ENCODE results near the gene HSPE1. TPM values are rescaled to one million over a fixed set of nuclear protein-coding genes. Genes with fewer than 3 reads are reported as not detected.

The HSPE1 gene
- total and polyA plus RNA-seq, 2 donors (not counting 3 experiments of a cell fraction or from before 2014, with no cell fraction given), result 59.8 to 145 TPM

DNA sequence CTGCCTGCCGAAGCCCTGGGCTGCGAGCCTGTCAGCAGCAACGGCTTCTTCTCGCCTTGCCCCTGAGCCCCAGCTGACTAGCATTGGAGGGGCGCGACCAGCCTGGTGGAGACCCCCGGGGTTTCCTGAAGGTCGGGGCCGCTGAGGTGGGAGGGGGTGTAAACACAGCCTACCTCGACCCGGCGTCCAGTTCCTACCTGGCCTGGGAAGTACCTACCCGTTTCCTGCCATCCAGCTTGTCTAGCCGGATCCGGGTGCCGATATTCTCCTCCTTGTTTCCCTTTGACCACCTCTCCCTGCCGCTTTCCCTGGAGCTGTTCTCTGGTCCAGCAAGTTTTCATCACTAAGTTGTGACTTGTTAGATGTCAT lies 16.2 kb downstream of the HSPE1 start:
- Histone ChIP-seq H3K9me3 (replicated peaks; ENCODE audit: control insufficient read depth, insufficient read depth, low read length) (no peaks in the 10 kb centered on the region), H3K27ac (ENCODE audit: insufficient read depth, low read depth, low read length) (peak overlapping the region; percentile 62), H3K27me3 (ENCODE audit: control insufficient read depth in 2 of 2, insufficient read depth in 2 of 2, low read length in 2 of 2) (no peaks in the 10 kb centered on the region), H3K4me1 (ENCODE audit: control insufficient read depth, extremely low read depth, insufficient read depth, low read length) (peaks cover 17% of the 10 kb centered on the region), H3K4me3 (replicated peaks in 1 of 3; ENCODE audit: insufficient read depth in 1 of 3, low read depth in 1 of 3, low read length in 3 of 3) (peak overlapping the region; percentile 38 to 81 (median 71)), H3K9ac (replicated peaks; ENCODE audit: extremely low read depth, insufficient read depth, low read length) (peak overlapping the region; percentile 76), H3K9me1 (replicated peaks; ENCODE audit: control insufficient read depth, extremely low read depth, insufficient read depth, low read length) (no peaks in the 10 kb centered on the region), H3K79me2 (ENCODE audit: control insufficient read depth, insufficient read depth, low read length) (peaks cover 55% of the 10 kb centered on the region), H2AFZ (ENCODE audit: low read depth, low read length) (peak overlapping the region; percentile 77), H3K36me3 (ENCODE audit: control insufficient read depth in 2 of 2, extremely low read depth in 1 of 2, insufficient read depth in 2 of 2, low read length in 2 of 2) (no peaks in the 10 kb centered on the region), H3K4me2 (ENCODE audit: insufficient read depth, low read length) (peak overlapping the region; percentile 94), H4K20me1 (replicated peaks; ENCODE audit: control insufficient read depth, extremely low read depth, insufficient read depth, low read length) (peaks cover 8% of the 10 kb centered on the region)
- intact Hi-C loops (cut with micrococcal nuclease), result loop anchor here (2.0 kb wide), 1 partner anchor 188 kb away; the partner anchor contains the start of gene MARS2
- DNase-seq (ENCODE audit: low read depth, low spot score) (peak; percentile 43), FAIRE-seq (peak; percentile 4)
- CTCF ChIA-PET, result interaction anchor here (0.8 to 2.2 kb wide), 6 partner anchors 8 to 189 kb away, joined by 3 to 10 read pairs (median 4); partner anchors contain the start of genes HSPD1, HSPE1 and MARS2
- no TSS peak for BruUV-seq (replicated peaks)
- dilution Hi-C loops (cut with MboI; ENCODE audit: extremely low pct_ligation_motif_present, low sequenced_read_pairs), result no loop called here
- TF ChIP-seq, protein P1, sequence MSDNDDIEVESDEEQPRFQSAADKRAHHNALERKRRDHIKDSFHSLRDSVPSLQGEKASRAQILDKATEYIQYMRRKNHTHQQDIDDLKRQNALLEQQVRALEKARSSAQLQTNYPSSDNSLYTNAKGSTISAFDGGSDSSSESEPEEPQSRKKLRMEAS (IDR thresholded peaks at IDR 0.05; ENCODE audit: insufficient read depth, insufficient read length), result no peak
- TF ChIP-seq EZH2 (IDR thresholded peaks at IDR 0.05; ENCODE audit: borderline replicate concordance, low read depth, low read length, severe bottlenecking) (no peak), JUN (IDR thresholded peaks at IDR 0.05; ENCODE audit: borderline replicate concordance, insufficient read depth, insufficient read length, low read depth) (no peak), MYC (IDR thresholded peaks at IDR 0.05; ENCODE audit: low read depth, low read length) (no peak), POLR2AphosphoS5 (IDR thresholded peaks at IDR 0.05; ENCODE audit: insufficient read depth, low read depth, low read length) (no peak), GATA2 (IDR thresholded peaks at IDR 0.05; ENCODE audit: insufficient read depth, insufficient read length, low read depth, low read length) (no peak), FOS (IDR thresholded peaks at IDR 0.05; ENCODE audit: borderline replicate concordance, insufficient read depth, low read length) (no peak), POLR2A (IDR thresholded peaks at IDR 0.05; ENCODE audit: low read depth, low read length) (no peak)
- TF ChIP-seq, protein P2, sequence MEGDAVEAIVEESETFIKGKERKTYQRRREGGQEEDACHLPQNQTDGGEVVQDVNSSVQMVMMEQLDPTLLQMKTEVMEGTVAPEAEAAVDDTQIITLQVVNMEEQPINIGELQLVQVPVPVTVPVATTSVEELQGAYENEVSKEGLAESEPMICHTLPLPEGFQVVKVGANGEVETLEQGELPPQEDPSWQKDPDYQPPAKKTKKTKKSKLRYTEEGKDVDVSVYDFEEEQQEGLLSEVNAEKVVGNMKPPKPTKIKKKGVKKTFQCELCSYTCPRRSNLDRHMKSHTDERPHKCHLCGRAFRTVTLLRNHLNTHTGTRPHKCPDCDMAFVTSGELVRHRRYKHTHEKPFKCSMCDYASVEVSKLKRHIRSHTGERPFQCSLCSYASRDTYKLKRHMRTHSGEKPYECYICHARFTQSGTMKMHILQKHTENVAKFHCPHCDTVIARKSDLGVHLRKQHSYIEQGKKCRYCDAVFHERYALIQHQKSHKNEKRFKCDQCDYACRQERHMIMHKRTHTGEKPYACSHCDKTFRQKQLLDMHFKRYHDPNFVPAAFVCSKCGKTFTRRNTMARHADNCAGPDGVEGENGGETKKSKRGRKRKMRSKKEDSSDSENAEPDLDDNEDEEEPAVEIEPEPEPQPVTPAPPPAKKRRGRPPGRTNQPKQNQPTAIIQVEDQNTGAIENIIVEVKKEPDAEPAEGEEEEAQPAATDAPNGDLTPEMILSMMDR (IDR thresholded peaks at IDR 0.05; ENCODE audit: extremely low read depth in 1 of 2, insufficient read depth in 1 of 2, low read depth in 1 of 2, low read length in 2 of 2), result no peak
- POLR2A ChIA-PET, result interaction anchor here (1.0 to 1.7 kb wide), 3 partner anchors 14 to 63 kb away, joined by 4 to 13 read pairs (median 5); partner anchors contain the start of genes COQ10B, HSPD1 and HSPE1
